Lower leg skin (tissue), 4 donors: ENCODE results near the gene RELL2. TPM values are rescaled to one million over a fixed set of nuclear protein-coding genes. Genes with fewer than 3 reads are reported as not detected.
A peak's percentile ranks its signal among the peaks of the same experiment; 100 is the strongest.

ENCODE experiments used
- DNase-seq, 2 donors: peaks; one replicate each; pipeline ENCODE4 v3.0.0-alpha.2; 2019; ENCODE audit warnings: low spot score in 2 of 2
- H3K4me3 ChIP-seq: fragments of 200-600 bp; sonication (generic); 2 replicates; pipeline ENCODE4 v1.5.1; 2017; ENCODE audit warnings: mild to moderate bottlenecking, low read depth; ENCODE audit not compliant: poor library complexity, severe bottlenecking
- POLR2A ChIP-seq, 2 donors: fragments of 450-650 bp; IDR thresholded peaks; one replicate each; pipeline ENCODE4 v1.6.1; 2016 to 2017; ENCODE audit warnings: antibody characterized with exemption in 2 of 2, mild to moderate bottlenecking in 1 of 2, moderate library complexity in 1 of 2
- WGBS, 2 donors: methylation state at CpG; one replicate each; pipeline ENCODE4 v1.1.5; 2018; 5-methylcytosine and 5-hydroxymethylcytosine counted together
- intact Hi-C: fragments of 100-400 bp; cut with DNase I; formaldehyde crosslinking; loops from one replicate; pipeline ENCODE4 v1.15.0; 2023; ENCODE audit warnings: low total_unique reads
- total RNA-seq, 4 donors: library from RNA; depleted of rRNA; stranded (reverse); fragments of >200 nt; gene quantifications; one replicate each; pipeline ENCODE4 v1.1.0, GENCODE V29; 2016
- TF ChIP-seq, protein P1 (sequence below), 3 donors: fragments of 450-650 bp; IDR thresholded peaks; one replicate each; pipeline ENCODE4 v1.5.1; 2016; ENCODE audit warnings: antibody characterized with exemption in 3 of 3, mild to moderate bottlenecking in 3 of 3, moderate library complexity in 2 of 3

RELL2 gene
- total RNA-seq, 4 donors from 2014 or later: 5.9 to 11.4 (median 9.0) TPM

GRCh38 chr5:141651728-141652105 lies 14.9 kb downstream of the RELL2 start:
- TF ChIP-seq, protein P1, sequence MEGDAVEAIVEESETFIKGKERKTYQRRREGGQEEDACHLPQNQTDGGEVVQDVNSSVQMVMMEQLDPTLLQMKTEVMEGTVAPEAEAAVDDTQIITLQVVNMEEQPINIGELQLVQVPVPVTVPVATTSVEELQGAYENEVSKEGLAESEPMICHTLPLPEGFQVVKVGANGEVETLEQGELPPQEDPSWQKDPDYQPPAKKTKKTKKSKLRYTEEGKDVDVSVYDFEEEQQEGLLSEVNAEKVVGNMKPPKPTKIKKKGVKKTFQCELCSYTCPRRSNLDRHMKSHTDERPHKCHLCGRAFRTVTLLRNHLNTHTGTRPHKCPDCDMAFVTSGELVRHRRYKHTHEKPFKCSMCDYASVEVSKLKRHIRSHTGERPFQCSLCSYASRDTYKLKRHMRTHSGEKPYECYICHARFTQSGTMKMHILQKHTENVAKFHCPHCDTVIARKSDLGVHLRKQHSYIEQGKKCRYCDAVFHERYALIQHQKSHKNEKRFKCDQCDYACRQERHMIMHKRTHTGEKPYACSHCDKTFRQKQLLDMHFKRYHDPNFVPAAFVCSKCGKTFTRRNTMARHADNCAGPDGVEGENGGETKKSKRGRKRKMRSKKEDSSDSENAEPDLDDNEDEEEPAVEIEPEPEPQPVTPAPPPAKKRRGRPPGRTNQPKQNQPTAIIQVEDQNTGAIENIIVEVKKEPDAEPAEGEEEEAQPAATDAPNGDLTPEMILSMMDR (IDR thresholded peaks at IDR 0.05): no peak
- peak overlapping the region; percentile 40 for H3K4me3 ChIP-seq
- intact Hi-C loops: no loop called here
- WGBS, 2 donors: 36 to 48% methylated on average over 9 of the region's 9 CpGs
- no peak for DNase-seq

GRCh38 chr5:141654298-141654697 lies 17.5 kb downstream of the RELL2 start:
- WGBS, 2 donors: 89 to 92% methylated on average over 2 of the region's 2 CpGs
- intact Hi-C loops: no loop called here
- H3K4me3 ChIP-seq: no peak overlapping the region
- no peak for DNase-seq
- TF ChIP-seq, protein P1 (IDR thresholded peaks at IDR 0.05): no peak
- no peak for TF ChIP-seq POLR2A (IDR thresholded peaks at IDR 0.05)

DNA sequence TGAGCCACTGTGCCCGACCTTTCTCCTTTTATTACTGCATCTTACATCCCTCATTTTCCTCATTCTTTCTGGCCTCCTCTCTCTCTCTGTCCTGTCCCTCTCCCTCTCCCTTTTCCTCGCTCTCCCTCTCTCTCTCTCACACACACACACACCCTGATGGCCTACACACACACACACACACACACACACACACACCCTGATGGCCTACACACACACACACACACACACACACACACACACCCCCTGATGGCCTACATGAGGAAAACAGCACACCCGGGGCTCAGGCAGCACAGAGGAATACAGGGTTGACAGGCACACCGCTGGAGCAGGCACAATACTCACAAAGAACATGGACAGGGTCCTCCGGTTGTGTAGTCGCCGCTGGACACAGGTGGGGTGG lies 18.2 kb downstream of the RELL2 start:
- intact Hi-C loops: no loop called here
- no peak overlapping the region for H3K4me3 ChIP-seq
- WGBS, 2 donors: 89 to 91% methylated on average over 7 of the region's 7 CpGs
- no peak for DNase-seq
- no peak for TF ChIP-seq POLR2A (IDR thresholded peaks at IDR 0.05)
- TF ChIP-seq, protein P1 (IDR thresholded peaks at IDR 0.05): no peak

GRCh38 chr5:141656396-141656795 lies 19.6 kb downstream of the RELL2 start:
- intact Hi-C loops: no loop called here
- H3K4me3 ChIP-seq: no peak overlapping the region
- DNase-seq: no peak
- no peak for TF ChIP-seq POLR2A (IDR thresholded peaks at IDR 0.05)
- TF ChIP-seq, protein P1 (IDR thresholded peaks at IDR 0.05): no peak
- WGBS, 2 donors: 79 to 86% methylated on average over 7 to 9 of the region's 9 CpGs

GRCh38 chr5:141657404-141657803 lies 20.6 kb downstream of the RELL2 start:
- WGBS, 2 donors: 97 to 100% methylated on average over 1 of the region's 1 CpG
- intact Hi-C loops: no loop called here
- H3K4me3 ChIP-seq: no peak overlapping the region
- no peak for DNase-seq
- TF ChIP-seq, protein P1 (IDR thresholded peaks at IDR 0.05): no peak
- no peak for TF ChIP-seq POLR2A (IDR thresholded peaks at IDR 0.05)

GRCh38 chr5:141657937-141658545 lies 21.2 kb downstream of the RELL2 start:
- no peak overlapping the region for H3K4me3 ChIP-seq
- WGBS, 2 donors: 83 to 84% methylated on average over 8 of the region's 8 CpGs
- DNase-seq: no peak
- intact Hi-C loops: no loop called here
- TF ChIP-seq POLR2A (IDR thresholded peaks at IDR 0.05): no peak
- TF ChIP-seq, protein P1 (IDR thresholded peaks at IDR 0.05): no peak
